Epithelial cell of prostate (primary cell): ENCODE data around the gene OR2S2.
"Not testable (repeated sequence)": the region's sequence is repeated elsewhere in the genome, so short reads cannot be mapped to it uniquely, and the experiment has no call there.

Source experiments
- DNase-seq: peaks from one replicate; pipeline ENCODE4 v3.0.0-alpha.2; 2011; ENCODE audit warnings: low read depth, low spot score
- H3K27ac ChIP-seq: fragments of 450-650 bp; 2 replicates; pipeline ENCODE4 v1.5.1; 2017; ENCODE audit warnings: mild to moderate bottlenecking

Gene OR2S2

DNA sequence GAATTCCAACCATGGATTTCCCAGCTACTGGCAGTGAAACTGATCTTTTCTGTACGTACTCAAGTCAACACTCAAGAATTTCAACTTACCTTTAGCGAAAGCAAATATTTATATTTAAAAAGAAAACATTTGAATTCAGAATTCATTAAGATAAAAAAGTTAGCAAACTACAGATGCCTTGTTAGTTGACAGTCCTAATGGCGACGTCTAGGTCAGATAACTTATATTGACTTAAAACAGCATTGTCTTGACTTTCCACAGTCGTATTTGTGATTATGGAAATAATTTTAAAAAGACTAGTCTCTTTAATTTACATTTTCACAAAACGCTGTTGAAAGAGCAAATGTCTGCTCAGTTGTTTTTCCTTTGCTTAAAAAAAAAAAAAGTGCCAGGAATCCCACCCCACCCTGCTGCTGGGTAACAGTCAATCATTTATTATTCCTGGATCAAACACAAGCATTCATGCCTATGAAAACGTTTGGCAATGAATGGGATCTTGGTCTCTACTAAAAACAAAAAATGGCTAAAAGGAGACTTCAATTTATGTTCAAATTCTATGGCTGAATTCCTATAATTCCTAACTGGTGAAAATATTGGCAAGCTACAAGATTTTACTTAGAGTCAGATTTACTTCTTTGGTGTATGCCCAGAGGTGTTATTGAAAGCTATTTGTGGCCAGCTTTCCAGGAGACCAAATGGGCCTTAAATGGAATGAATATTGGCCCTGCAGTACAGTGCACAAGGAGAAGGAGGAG lies 22.0 kb downstream of the OR2S2 start:
- DNase-seq, result no peak
- H3K27ac ChIP-seq, result no peak overlapping the region

DNA sequence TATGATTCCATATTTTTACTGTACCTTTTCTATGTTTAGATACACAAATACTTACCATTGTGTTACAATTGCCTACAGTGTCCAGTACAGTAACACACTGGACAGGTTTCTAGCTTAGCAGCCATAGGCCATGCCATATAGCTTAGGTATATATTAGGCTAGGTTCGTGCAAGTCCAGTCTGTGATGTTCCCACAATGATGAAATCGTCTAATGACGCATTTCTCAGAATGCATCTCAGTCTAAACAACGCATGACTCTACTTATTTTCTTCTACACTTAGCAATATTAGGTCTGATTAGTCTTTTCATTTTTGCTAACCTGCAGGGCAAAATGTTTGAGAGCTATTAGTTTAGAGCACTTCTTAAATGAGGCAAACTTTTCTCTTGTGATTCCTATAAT lies 22.7 kb downstream of the OR2S2 start:
- no peak for DNase-seq
- no peak overlapping the region for H3K27ac ChIP-seq

DNA sequence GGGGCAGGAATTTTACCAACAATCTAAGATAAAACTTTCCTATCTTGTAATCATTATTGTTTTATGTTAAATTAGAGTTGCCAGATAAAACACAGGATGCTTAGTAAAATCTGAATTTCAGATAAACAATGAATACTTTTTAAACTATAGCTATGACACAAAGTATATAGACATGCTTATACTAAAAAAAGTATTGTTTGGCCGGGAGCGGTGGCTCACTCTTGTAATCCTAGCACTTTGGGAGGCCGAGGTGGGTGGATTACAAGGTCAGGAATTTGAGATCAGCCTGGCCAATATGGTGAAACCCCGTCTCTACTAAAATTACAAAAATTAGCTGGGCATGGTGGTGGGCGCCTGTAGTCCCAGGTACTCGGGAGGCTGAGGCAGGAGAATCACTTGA lies 23.9 kb downstream of the OR2S2 start:
- DNase-seq, H3K27ac ChIP-seq: not testable (repeated sequence)

DNA sequence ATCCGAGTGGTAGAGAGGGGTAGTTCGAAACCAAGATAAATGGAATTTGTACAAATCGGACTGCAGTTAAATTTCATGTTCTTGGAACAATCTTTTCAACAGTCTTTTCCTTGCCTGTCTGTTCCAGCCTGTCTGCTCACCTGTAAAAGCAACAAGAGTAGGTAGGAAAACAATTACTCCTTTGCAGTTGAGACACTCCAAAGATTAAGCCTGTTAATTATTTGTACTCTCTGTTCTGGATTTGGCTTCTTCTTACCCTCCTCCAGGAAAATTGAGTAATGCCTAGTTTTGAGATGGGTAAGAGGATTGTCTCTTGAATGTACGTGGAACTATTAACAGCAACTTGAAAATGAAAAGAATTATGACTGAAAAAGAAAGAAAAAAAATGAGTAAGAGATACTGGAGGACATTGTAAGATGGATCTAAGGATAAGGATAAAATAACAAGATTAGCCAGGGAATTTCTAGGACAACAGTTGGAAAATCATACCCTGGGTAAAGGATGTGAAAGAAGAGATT lies 24.3 kb downstream of the OR2S2 start:
- H3K27ac ChIP-seq, result no peak overlapping the region
- no peak for DNase-seq

DNA sequence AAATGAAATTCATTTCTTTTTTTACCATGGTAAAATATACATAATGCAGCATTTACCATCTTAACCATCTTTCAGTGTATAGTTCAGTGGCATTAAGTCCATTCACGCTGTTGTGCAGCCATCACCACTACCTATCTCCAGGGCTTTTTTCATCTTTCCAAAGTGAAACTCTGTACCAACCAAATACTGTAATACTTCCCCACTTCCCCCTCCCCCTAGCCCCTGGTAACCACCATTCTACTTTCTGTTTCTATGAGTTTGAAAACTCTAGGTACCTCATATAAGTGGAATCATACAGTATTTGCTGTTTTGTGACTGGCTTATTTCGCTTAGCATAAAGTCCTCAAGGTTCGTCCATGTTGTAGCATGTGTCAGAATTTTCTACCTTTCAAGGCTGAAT lies 25.2 kb downstream of the OR2S2 start:
- no peak overlapping the region for H3K27ac ChIP-seq
- no peak for DNase-seq

DNA sequence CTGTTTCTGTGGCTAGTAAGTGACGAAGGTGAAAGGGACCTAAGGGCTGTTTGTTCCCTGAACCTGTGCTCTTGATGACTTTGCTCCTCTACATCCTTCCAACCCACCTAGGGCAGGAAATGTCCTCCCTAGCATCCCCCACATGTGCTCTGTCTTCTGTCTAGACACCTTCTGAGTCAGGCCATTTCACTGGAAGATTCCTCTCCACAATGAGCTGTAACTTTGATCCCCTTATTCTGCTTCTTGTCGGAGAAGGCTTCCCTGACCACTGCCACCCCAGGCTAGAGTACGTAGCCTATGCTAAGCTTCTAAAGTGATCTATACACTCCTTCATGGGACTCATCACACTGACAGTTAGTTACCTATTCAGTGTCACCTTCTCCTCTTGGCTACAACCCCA lies 27.0 kb downstream of the OR2S2 start:
- no peak for DNase-seq
- no peak overlapping the region for H3K27ac ChIP-seq

DNA sequence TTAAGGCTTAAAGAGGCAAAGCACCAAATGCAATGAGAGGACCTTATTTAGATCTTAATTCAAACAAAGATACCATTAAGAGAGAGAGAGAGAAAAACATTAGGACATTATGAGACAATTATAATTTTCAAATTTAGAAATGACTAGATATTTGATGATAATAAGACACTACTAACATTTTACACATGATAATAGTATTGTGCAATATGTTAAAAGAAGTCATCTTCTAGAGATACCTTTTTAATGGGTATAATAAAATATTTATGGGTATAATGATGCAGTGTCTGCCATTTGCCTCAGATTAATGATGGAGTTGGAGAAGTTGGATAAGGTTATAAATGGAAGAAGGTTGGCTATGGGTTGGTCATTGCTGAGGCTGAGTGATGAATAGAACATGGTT lies 27.4 kb downstream of the OR2S2 start:
- DNase-seq, result no peak
- no peak overlapping the region for H3K27ac ChIP-seq

DNA sequence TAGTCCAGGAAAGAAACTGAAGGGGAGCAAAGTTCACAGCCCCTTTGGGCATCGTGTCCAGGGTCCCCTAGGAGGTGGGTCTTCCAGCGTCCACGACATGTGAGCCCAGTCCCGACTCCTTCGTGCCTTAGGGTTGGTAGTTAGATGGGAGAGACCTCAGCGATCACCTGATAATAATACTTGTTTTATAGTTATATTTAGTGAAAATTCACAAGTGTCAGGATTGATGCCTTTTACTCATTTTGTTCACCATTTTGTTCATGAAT lies 28.6 kb downstream of the OR2S2 start:
- no peak for DNase-seq
- no peak overlapping the region for H3K27ac ChIP-seq

DNA sequence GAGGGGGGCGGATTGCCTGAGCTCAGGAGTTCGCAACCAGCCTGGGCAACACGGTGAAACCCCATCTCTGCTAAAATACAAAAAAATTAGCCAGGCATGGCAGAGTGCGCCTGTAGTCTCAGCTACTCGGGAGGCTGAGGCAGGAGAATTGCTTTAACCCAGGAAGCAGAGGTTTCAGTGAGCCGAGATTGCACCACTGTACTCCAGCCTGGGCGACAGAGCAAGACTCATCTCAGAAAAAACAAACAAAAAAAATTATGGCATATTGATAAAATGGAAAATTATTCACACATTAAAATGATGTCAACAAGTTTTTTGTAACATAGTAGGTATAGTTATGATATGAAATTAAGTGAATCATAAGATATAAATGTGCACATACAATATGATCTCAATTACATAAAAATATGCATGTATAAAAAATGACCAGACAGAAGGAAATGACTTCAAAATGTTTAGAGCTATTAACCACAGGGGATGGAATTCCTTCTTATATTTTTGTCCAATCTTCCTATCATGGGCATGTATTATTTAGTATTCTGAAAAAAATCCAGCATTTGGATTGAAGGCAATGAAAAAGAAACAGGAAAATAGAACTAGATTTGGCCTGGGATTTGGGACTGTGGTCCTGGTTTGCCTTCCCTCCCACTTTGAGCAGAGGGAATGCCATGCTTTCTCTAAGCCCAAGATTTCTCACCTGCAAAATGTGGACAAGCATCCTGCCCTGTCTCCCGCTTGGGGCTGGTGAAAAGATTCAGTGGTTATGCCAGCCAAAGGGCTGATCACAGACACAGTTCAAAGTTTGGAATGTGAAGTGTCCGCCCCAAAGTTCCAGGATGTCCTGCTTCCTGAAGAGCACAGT lies 29.1 kb downstream of the OR2S2 start:
- DNase-seq, result no peak
- H3K27ac ChIP-seq, result no peak overlapping the region

DNA sequence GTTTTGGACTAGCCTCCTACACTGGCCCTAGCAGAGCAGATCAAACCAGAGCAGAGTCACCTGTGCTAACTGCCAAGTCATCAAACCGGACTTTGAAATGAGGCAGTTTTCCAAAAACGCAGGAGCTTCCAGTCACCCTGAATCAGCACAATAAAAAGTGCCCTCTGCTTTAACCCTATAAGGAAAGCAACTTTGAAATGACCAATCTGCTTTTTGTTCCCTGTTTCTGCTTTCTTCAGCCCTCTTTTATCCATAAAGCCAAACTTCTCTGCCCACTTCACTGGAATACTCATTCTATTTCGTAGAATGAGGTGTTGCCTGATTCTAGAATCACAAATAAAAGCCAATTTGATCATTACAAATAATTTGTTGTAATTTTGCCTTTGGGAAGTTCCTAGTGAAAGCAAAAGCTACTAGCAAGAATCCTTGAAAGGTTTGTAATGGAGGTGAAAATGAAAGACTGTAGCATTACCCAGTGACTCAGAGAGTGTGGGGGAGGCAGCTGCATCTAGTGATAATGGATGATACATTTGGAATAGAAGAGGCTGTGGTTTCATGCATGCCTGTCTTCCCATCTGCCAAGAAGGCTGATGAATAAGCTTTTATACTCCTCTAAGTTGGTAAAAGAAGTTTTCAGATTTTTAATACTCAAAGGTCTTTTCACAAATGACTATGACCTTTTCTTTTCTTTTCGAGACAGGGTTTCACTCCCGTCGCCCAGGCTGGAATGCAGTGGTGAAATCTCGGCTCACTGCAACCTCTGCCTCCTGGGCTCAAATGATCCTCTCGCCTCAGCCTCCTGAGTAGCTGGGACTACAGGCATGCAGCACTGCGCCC lies 33.8 kb downstream of the OR2S2 start:
- DNase-seq, result peak; percentile 69
- H3K27ac ChIP-seq, result peak overlapping the region; percentile 88

DNA sequence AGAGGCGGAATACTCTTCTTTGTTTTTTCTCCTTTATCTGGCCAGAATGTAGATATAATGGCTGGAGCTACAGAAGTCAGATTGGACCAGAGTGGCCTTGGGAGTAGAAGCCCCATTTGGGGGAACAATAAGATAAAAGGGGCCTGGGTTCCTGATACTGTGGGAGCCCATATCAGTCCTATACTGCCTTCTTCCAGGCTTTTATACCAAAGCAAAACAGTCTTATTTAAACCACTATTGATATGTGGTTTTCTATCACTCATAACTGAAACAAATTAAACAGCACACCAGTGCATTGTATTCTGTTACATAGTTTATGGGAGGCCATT lies 34.4 kb downstream of the OR2S2 start:
- DNase-seq, result no peak
- peak overlapping the region; percentile 88 for H3K27ac ChIP-seq

DNA sequence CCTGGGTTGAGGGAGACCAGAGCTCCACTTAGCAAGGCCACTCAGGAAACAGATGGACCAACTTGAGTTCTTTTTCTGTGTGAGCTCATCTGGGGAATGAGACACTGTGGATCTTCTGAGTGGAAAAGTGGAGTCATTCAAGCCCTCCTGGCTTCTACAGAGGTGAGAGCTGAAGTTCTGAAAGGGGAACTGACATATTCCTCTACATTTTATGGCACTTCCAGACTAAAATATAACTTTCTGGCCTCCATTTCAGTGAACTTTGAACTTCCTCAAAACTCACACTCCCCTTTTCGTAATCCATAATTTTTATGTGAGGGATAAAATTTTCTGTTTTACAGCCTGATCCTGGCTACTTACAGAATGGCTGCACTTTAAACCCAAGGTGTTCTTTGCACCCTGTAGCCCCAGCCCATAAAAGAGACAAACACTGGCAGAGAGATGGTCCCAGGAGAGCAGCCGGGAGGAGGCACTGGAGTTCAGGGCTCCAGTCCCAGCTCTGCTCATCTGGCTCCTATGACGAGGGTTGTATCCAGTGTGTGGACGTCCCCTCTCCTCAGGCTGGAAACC lies 37.8 kb downstream of the OR2S2 start:
- DNase-seq, result no peak
- H3K27ac ChIP-seq, result no peak overlapping the region

DNA sequence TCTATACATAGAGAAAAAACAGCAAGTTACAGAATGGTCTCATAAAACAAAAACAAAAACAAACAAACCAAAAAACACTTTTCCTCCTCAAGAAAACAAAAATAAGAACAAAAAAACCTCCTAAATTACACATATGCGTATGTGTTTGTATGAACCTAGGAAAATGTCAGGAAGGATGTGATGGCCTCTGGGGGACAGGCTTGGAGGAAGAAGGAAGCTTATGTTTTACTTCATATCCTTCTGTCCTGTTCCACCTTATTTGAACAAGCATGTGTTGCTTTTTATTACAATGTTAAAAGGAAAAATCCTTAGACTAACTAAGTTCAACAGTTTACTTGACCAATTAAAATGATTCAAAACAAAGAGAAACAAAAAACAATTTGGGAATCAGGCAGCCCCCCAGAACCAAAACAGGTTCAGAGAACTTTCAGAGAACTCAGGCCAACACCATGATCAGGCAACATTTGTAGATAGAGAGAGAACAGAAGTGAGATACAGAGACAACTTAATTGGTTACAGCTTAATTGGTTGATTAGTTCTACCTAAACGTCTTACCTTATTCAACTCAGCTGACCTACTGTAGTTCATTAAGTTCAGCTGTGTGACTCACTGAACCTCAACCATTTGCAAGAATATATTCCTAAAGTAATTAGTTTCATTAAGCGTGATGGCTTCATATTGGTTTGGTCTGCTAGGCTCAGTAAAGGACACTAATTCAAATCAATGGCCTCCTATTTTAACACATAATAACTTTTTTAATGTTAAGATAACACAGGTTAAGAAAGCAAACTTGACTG lies 38.5 kb downstream of the OR2S2 start:
- DNase-seq, result no peak
- no peak overlapping the region for H3K27ac ChIP-seq

DNA sequence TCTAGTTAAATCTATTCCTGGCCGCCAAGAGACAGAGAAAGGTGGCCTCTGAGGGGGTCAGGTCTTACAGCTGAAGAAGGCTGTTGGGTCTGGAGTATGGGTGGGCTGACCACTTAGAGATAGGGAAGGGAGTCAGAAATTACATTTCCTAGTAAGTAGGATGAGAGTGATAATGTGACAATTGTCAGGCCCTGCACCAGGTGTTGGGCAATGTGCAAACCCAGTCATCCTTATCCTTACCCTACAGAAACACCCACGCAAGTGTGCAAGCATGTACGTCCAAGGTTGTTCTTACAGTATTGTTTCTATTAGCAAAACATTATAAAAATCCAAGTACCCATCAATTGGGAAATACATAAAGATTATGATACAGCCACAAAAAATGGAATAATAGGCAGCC lies 39.2 kb downstream of the OR2S2 start:
- no peak overlapping the region for H3K27ac ChIP-seq
- DNase-seq, result no peak

DNA sequence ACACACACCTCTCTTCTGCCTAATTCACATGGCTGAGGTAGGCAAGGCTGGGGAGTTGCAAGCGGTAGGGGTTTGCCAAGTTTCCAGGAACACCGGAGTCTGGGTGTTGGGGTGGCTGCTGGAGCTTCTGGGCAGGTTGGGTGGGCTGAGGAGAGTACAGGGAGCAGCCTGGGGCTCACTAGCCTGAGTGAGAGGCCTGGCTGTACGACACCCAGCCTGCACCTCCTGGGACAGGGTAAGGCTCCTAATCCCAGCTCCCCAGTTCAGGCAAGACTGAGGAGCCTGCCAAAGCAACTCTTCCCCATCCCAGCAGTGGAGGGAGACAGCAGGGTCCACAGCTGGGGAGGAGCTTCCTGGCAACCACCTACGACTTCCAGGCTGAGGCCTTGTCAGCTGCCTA lies 40.7 kb downstream of the OR2S2 start:
- no peak overlapping the region for H3K27ac ChIP-seq
- DNase-seq, result no peak

DNA sequence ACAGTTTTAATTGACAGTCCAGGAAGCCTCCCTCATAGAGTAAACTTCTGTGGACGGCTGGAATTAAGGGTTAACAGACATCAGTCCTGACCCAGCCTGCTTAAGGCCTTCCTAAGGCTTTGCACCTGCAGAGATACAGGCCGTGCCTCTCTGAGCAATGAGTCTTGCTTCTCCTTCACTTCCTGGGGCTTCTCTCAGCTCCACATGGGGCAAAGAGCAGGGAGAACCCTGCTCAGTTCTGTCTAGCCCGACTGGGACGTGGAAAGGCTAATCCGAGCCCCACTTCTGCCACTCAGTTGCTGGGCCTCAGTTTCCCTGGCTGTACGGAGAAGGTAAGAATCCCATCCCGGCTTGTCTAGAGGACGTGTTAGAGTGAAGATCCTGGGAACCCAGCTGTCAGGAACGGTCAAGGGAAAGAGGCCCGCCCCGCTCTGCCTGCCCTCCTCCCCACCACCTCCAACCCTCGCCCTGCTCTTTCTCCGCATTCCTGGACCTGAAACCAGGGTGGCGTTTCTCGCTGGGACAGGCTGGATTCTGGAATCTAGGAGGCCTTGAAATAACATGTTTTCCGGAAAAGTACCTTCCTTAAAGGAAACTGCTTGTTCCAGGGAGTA lies 42.2 kb downstream of the OR2S2 start:
- no peak overlapping the region for H3K27ac ChIP-seq
- DNase-seq, result no peak

DNA sequence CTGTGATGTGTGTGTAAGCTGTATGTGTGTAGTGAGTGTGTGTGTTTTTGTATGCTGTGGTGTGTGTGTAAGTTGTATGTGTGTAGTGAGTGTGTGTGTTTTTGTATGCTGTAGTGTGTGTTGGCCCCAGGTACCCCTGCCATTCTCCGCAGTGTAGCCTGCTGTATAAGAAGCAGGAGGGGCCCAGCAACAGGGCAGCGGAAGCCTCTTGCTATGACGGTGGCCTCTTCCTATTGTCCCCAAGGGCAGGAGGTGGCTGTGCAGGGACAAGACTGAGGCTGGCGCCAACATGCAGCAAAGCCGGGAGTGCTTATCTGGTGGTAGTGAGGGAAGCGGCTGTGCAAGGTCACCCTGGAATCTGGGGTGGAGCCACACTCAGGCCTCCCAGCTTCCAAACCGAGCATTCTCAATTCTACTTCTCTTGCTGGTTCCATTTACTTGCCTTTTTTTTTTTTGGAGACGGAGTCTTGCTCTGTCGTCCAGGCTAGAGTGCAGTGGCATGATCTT lies 43.6 kb downstream of the OR2S2 start:
- H3K27ac ChIP-seq, result no peak overlapping the region
- DNase-seq, result no peak

DNA sequence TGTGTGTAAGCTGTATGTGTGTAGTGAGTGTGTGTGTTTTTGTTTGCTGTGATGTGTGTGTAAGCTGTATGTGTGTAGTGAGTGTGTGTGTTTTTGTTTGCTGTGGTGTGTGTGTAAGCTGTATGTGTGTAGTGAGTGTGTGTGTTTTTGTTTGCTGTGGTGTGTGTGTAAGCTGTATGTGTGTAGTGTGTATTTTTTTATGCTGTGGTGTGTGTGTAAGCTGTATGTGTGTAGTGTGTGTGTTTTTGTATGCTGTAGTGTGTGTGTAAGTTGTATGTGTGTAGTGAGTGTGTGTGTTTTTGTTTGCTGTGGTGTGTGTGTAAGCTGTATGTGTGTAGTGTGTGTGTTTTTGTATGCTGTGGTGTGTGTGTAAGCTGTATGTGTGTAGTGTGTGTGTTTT lies 44.5 kb downstream of the OR2S2 start:
- DNase-seq, H3K27ac ChIP-seq: not testable (repeated sequence)

DNA sequence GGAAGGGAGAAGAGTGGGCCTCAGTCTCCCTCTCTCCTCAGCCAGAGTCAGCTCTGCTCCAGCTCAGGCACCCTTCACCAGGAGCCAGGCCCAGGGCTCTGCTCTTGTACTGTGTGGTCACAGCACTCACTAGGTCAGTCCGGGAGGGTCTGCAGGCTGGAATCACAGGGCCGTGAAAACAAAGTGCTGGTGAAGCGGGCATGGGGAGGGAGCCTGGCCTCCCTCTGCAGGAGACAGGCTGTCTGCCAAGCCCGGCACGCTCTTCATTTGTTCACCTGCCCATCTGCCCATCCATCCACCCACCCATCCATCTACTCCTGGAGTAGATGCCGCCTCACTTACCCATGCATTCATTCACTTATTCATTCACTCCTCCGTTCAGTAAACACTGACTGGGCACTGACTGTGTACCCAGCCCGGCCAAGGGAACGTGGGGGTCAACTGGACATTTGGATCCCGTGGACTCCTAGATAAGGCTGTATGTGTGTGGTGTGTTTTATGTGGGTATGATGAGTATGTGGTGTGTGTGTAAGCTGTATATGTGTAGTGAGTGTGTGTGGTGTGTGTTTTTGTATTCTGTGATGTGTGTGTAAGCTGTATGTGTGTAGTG lies 45.1 kb downstream of the OR2S2 start:
- DNase-seq, result no peak
- H3K27ac ChIP-seq, result no peak overlapping the region
